ENCODE measurements around the gene SAP130. TPM values are rescaled to one million over a fixed set of nuclear protein-coding genes. Genes with fewer than 3 reads are reported as not detected.
A peak's percentile ranks its signal among the peaks of the same experiment; 100 is the strongest.

SAP130 gene
- total and polyA plus RNA-seq, 2 of the 4 experiments (the other 2 are of a cell fraction): 6.1 to 17.1 TPM

GRCh38 chr2:128032092-128032491 is 4.2 kb upstream of the SAP130 start (continued):
- TF ChIP-seq CTCF (conservative IDR thresholded peaks at IDR 0.05; ENCODE audit: low read depth, low read length) (no peak), RCOR1 (IDR thresholded peaks at IDR 0.05; ENCODE audit: insufficient replicate concordance, low read length) (no peak), POLR2A (IDR thresholded peaks at IDR 0.05; ENCODE audit: low read depth, low read length) (no peak)

- POLR2A ChIA-PET (ENCODE audit: unreplicated experiment): no interaction called here
- BruUV-seq (replicated peaks): no TSS peak
- TF ChIP-seq BHLHE40 (IDR thresholded peaks at IDR 0.05; ENCODE audit: low read depth, low read length): no peak
- no peak for TF ChIP-seq CTCF (conservative IDR thresholded peaks at IDR 0.05; ENCODE audit: low read depth, low read length)
- no peak for TF ChIP-seq RAD21 (IDR thresholded peaks at IDR 0.05; ENCODE audit: low read length)
- TF ChIP-seq ELK1 (IDR thresholded peaks at IDR 0.05; ENCODE audit: borderline replicate concordance, low read depth, low read length): no peak
- no peak for TF ChIP-seq CEBPB (IDR thresholded peaks at IDR 0.05; ENCODE audit: low read depth, low read length)
- TF ChIP-seq SMC3 (IDR thresholded peaks at IDR 0.05; ENCODE audit: low read depth, low read length): no peak
- TF ChIP-seq NFE2L2 (IDR thresholded peaks at IDR 0.05; ENCODE audit: low read depth, low read length): no peak
- TF ChIP-seq USF2 (IDR thresholded peaks at IDR 0.05; ENCODE audit: low read depth, low read length): no peak
- no peak for TF ChIP-seq RCOR1 (IDR thresholded peaks at IDR 0.05; ENCODE audit: insufficient replicate concordance, low read length)
- no peak for TF ChIP-seq MAFK (IDR thresholded peaks at IDR 0.05; ENCODE audit: low read depth, low read length)
Measured at GRCh38 chr2:128028668-128029054, 802 bp upstream of the SAP130 start.

More at GRCh38 chr2:128028668-128029054, 802 bp upstream of the SAP130 start:
- H3K36me3 ChIP-seq (ENCODE audit: control insufficient read depth, insufficient read depth, low read length): no peaks in the 10 kb centered on the region
- ATAC-seq (ENCODE audit: low read depth): no peak
- no peaks in the 10 kb centered on the region for H3K9me1 ChIP-seq (ENCODE audit: insufficient read depth, low read length)
- DNase-seq: no peak
- peak overlapping the region; percentile 100 for H2AFZ ChIP-seq (replicated peaks; ENCODE audit: low read length, poor library complexity)
- H3K79me1 ChIP-seq (ENCODE audit: low read depth in 1 of 2, low read length in 2 of 2): peaks cover 8 to 16% of the 10 kb centered on the region in 2 experiments; a peak in 3 of 4 replicates
- no peak overlapping the region for H2BK15ac ChIP-seq (ENCODE audit: low read depth, low read length)
- H4K91ac ChIP-seq (ENCODE audit: insufficient read depth, low read depth, low read length): no peak overlapping the region
- no peak overlapping the region for H3K4ac ChIP-seq (ENCODE audit: low read depth, low read length)
- CTCF ChIA-PET: no interaction called here
- H3K27ac ChIP-seq (ENCODE audit: insufficient read depth, low read length): no peak overlapping the region
- H4K20me1 ChIP-seq (ENCODE audit: insufficient read depth, low read length): peaks cover 3% of the 10 kb centered on the region; the same call in 1 of the 2 replicates
- intact Hi-C loops (cut with micrococcal nuclease): loop anchor here (1.0 kb wide), 1 partner anchor 63 kb away; the partner anchor contains the start of gene UGGT1
- H3K9ac ChIP-seq (ENCODE audit: low read depth, low read length): no peak overlapping the region
- peaks cover 7% of the 10 kb centered on the region; the same call in 1 of the 2 replicates for H3K9me3 ChIP-seq (ENCODE audit: control insufficient read depth, insufficient read depth, low read length)
- no peak overlapping the region for H2AK5ac ChIP-seq (ENCODE audit: low read depth, low read length)
- H2BK120ac ChIP-seq (ENCODE audit: low read depth, low read length): no peak overlapping the region
- H3K4me2 ChIP-seq (ENCODE audit: low read depth, low read length): peak overlapping the region; percentile 69
- no peak overlapping the region for H4K8ac ChIP-seq (ENCODE audit: low read depth in 2 of 2, low read length in 2 of 2)
- H3K27me3 ChIP-seq (ENCODE audit: control insufficient read depth, insufficient read depth, low read length): no peaks in the 10 kb centered on the region
- H3K14ac ChIP-seq (replicated peaks; ENCODE audit: low read depth, low read length): no peak overlapping the region
- H3K23ac ChIP-seq (ENCODE audit: low read depth, low read length): no peak overlapping the region
- in situ Hi-C loops (cut with MboI; ENCODE audit: low sequenced_read_pairs): no loop called here
- H3K4me3 ChIP-seq (ENCODE audit: insufficient read depth, low read depth, low read length): peak overlapping the region; percentile 85
- no peak overlapping the region for H2BK5ac ChIP-seq (ENCODE audit: low read depth, low read length, poor library complexity, severe bottlenecking)
- no peak overlapping the region for H3K56ac ChIP-seq (ENCODE audit: extremely low read depth, insufficient read depth, low read length)
- no peak overlapping the region for H3K18ac ChIP-seq (ENCODE audit: low read depth, low read length)
- peaks cover 2% of the 10 kb centered on the region; the same call in 1 of the 2 replicates for H3K4me1 ChIP-seq (ENCODE audit: control insufficient read depth, insufficient read depth, low read length)
- dilution Hi-C loops (cut with HindIII; ENCODE audit: low sequenced_read_pairs, unreplicated experiment): no loop called here
- H4K5ac ChIP-seq (ENCODE audit: low read depth, low read length): no peak overlapping the region
- no peak overlapping the region for H2AK9ac ChIP-seq (replicated peaks; ENCODE audit: low read depth, low read length, poor library complexity)
- no peak overlapping the region for H2BK20ac ChIP-seq (ENCODE audit: low read depth, low read length)
- WGBS, 2 experiments (ENCODE audit: extremely low coverage in 2 of 2, insufficient read length in 1 of 2): no CpG with 5 or more reads among the region's 1 CpG

Data from IMR-90 (cell line).